Liver (tissue), 2 donors: ENCODE data around the gene LHX6.

Experiments used
- TF ChIP-seq, protein P1 (sequence below): IDR thresholded peaks from 2 replicates; pipeline ENCODE4 v1.6.1; 2016; ENCODE audit warnings: antibody characterized with exemption
- TF ChIP-seq, protein P2 (sequence below): fragments of 150-350 bp; IDR thresholded peaks from 2 replicates; pipeline ENCODE4 v1.5.1; 2017; ENCODE audit warnings: improper control_type of control experiment, low read depth, low read length; ENCODE audit not compliant: missing input control
- TF ChIP-seq, protein P3 (sequence below): IDR thresholded peaks from 2 replicates; pipeline ENCODE4 v1.6.1; 2016; ENCODE audit warnings: antibody characterized with exemption, mild to moderate bottlenecking
- donor health status: healthy.

DNA sequence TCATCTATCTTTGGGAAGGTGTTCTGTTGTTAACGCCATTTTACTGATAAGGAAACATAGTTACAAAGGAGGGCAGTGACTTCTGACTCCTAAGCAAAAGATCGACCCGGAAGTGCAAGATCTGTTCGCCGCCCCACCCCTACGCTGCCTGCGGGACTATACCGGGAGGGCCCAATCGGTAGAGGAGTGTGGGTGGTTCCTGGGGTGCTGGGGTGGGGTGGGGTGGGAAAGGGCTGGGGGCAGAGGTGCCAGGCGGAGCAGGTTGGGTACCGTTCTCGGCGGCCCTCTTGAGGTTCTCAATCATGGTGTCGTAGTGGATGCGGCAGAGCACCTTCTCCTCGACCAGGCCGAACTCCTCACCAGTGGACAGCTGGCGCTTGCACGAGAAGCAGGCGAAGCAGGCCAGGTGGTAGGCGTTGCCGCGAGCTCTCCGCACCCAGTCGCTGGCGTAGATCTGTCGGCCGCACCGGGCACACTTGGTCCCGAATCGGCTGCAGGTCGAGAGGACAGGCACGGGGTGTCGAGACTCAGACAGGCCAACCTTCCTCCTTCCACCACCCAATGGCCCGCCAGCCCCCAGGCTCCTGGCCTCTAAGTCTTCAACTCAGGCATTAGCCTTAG lies 11.8 kb downstream of the LHX6 start:
- TF ChIP-seq, protein P1, sequence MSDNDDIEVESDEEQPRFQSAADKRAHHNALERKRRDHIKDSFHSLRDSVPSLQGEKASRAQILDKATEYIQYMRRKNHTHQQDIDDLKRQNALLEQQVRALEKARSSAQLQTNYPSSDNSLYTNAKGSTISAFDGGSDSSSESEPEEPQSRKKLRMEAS: no peak
- TF ChIP-seq, protein P2, sequence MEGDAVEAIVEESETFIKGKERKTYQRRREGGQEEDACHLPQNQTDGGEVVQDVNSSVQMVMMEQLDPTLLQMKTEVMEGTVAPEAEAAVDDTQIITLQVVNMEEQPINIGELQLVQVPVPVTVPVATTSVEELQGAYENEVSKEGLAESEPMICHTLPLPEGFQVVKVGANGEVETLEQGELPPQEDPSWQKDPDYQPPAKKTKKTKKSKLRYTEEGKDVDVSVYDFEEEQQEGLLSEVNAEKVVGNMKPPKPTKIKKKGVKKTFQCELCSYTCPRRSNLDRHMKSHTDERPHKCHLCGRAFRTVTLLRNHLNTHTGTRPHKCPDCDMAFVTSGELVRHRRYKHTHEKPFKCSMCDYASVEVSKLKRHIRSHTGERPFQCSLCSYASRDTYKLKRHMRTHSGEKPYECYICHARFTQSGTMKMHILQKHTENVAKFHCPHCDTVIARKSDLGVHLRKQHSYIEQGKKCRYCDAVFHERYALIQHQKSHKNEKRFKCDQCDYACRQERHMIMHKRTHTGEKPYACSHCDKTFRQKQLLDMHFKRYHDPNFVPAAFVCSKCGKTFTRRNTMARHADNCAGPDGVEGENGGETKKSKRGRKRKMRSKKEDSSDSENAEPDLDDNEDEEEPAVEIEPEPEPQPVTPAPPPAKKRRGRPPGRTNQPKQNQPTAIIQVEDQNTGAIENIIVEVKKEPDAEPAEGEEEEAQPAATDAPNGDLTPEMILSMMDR: no peak
- TF ChIP-seq, protein P3, sequence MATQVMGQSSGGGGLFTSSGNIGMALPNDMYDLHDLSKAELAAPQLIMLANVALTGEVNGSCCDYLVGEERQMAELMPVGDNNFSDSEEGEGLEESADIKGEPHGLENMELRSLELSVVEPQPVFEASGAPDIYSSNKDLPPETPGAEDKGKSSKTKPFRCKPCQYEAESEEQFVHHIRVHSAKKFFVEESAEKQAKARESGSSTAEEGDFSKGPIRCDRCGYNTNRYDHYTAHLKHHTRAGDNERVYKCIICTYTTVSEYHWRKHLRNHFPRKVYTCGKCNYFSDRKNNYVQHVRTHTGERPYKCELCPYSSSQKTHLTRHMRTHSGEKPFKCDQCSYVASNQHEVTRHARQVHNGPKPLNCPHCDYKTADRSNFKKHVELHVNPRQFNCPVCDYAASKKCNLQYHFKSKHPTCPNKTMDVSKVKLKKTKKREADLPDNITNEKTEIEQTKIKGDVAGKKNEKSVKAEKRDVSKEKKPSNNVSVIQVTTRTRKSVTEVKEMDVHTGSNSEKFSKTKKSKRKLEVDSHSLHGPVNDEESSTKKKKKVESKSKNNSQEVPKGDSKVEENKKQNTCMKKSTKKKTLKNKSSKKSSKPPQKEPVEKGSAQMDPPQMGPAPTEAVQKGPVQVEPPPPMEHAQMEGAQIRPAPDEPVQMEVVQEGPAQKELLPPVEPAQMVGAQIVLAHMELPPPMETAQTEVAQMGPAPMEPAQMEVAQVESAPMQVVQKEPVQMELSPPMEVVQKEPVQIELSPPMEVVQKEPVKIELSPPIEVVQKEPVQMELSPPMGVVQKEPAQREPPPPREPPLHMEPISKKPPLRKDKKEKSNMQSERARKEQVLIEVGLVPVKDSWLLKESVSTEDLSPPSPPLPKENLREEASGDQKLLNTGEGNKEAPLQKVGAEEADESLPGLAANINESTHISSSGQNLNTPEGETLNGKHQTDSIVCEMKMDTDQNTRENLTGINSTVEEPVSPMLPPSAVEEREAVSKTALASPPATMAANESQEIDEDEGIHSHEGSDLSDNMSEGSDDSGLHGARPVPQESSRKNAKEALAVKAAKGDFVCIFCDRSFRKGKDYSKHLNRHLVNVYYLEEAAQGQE: no peak
